SKM-1 (cell line): ENCODE data around the gene AMTN.
A peak's percentile ranks its signal among the peaks of the same experiment; 100 is the strongest.

Experiments used
- DNase-seq: peaks from one replicate; lab custom pipeline; 2025; ENCODE audit not compliant: unreplicated experiment; lab: John Stamatoyannopoulos, UW

The AMTN gene

DNA sequence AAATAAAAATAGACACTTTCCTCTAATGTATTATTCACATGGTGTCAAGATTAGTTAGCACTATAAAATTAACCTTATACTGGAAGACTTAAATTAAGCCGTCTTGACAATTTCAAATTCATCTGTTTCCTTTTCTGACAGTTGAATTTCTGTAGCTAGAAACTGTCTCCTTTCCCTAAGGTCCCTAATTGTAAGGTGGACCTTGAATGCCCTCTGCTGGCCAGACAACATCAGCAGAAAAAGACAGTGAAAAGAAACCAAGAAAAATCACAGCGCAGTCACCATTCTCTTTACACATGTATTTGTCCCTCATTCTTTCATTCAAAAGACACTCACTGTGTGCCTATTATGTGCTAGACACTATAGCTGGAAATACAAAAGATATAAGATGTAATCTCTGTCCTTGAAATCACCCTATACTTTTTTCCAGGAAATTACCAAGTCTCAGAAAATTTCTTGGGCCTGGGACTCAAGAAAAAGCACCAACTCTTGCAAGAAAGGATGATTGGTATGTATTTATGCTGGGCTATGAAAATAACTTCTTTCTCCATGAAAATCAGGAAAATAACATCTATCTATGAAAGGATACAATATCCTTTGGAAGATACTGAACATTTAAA, 41.0 kb downstream of the AMTN start:
- DNase-seq, result peak; percentile 42

DNA sequence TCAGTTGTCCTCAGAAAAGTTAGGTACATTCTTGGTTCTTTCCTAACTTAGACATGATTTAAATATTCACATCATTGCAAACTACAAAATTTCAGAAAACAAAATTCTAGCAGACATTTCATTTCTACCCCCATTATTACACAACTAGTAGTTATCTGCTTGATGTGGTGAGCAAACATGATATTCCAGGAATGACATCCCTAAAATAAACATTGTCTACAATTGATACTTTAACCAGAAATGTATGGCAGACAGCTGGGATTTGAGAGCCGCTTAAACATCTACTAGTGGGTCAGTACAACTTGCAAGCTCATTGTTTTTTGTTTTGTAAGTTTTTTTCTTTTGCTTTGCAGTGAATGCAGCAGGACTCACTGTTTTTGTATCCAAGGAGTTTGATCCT, 41.6 kb downstream of the AMTN start:
- no peak for DNase-seq

DNA sequence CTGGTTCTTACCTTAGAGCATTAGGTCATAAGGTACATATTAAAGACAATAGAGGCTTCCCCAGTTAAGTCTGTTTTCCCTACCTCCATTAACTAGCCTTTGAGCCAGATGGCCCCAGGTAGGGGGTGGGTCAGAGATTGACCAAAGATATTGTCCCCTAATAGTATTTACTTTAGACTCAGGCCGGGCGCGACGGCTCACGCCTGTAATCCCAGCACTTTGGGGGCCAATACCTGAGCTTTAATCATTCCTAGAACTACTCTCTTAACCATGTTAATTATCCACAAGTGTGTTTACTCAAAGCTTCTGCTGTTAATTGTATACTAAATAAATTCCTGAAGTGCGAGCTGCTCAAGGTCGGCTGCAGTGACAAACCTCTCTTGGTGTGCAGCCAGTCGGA, 45.7 kb downstream of the AMTN start:
- no peak for DNase-seq

DNA sequence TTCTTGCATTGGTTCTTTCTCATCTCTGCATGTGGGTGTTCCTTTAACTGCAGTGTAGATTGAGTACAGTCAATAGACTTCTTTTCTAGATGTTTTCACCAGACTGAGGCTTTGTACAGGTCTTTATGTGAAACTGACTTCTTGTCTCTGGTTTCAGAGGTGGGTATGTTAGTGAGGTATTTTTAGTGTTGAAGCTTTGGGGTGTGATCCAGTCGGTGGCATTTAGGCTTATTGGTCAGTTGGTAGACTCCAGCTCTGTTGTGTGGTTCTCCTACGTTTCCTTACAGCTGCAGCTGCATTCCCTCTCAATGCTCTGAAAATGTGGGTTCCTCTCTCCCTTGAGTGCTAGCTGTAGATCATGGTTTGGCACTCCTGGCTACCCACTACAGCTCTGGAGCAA, 52.4 kb downstream of the AMTN start:
- DNase-seq, result no peak

DNA sequence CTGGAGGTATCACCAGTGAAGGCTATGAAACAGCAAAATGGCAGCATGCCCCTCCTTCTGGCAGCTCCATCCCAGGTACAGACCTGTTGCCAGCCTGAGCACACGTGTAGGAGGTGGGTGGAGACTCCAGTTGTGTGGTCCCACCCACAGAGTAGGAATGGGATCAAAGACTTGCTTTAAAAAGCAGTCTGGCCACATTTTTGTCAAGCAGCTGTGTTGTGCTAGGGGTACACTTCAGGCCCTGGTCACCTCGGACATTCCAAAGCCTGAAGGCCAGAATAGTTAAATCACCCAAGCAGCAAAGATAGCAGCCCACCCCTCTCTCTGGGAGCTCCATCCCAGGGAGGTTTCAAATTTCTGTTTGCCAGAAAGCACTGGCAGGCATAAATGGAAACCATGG, 53.4 kb downstream of the AMTN start:
- no peak for DNase-seq

DNA sequence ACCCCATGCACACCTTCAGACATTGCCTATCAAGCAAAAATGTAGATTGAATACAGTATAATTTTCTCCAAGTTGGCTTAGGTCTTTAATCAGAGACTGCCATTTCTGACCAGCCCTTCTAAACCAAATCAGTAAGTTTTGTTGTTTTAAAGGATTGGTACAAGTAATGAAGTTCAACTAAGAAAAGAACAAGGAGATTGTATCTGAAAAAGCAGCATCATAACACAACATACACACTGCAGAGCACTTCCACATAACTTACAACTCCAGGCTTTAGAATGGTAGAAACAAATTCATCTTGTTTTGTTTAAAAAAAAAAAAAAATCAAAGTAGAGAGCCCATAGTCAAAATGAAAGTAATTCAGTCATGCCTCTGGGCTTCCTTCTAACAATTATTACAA, 57.6 kb downstream of the AMTN start:
- DNase-seq, result no peak

GRCh38 chr4:70577220-70577927, 59.0 kb downstream of the AMTN start:
- DNase-seq, result no peak

- no peak for DNase-seq
These were observed 63.6 kb downstream of the AMTN start for GRCh38 chr4:70581980-70582379.
